GM21360 (cell line): Measurements from ENCODE around the gene CREB3L1.

Source experiments
- ATAC-seq: cut with Tn5 transposase; IDR thresholded peaks from one replicate; pipeline ENCODE4 v1.9.1; 2021; ENCODE audit warnings: mild to moderate bottlenecking, moderate library complexity; ENCODE audit not compliant: unreplicated experiment

CREB3L1 gene

GRCh38 chr11:46321757-46322156 lies 44.3 kb downstream of the CREB3L1 start:
- ATAC-seq, result no peak

- ATAC-seq, result no peak
These were observed 45.3 kb downstream of the CREB3L1 start for GRCh38 chr11:46322759-46323158.

GRCh38 chr11:46326813-46327416 lies 49.5 kb downstream of the CREB3L1 start:
- ATAC-seq, result no peak

- no peak for ATAC-seq
These were observed 50.4 kb downstream of the CREB3L1 start for GRCh38 chr11:46327829-46328228.

- ATAC-seq, result no peak
These were observed 52.7 kb downstream of the CREB3L1 start for GRCh38 chr11:46330154-46330553.

- no peak for ATAC-seq
These were observed 53.3 kb downstream of the CREB3L1 start for GRCh38 chr11:46330563-46331281.

GRCh38 chr11:46331282-46331984 lies 54.0 kb downstream of the CREB3L1 start:
- no peak for ATAC-seq

GRCh38 chr11:46332093-46332567 lies 54.7 kb downstream of the CREB3L1 start:
- ATAC-seq, result no peak

- ATAC-seq, result no peak
These were observed 55.3 kb downstream of the CREB3L1 start for GRCh38 chr11:46332568-46333393.

- ATAC-seq, result no peak
These were observed 56.0 kb downstream of the CREB3L1 start for GRCh38 chr11:46333394-46333947.

GRCh38 chr11:46334211-46334610 lies 56.7 kb downstream of the CREB3L1 start:
- no peak for ATAC-seq

GRCh38 chr11:46335271-46335670 lies 57.8 kb downstream of the CREB3L1 start:
- no peak for ATAC-seq

- ATAC-seq, result no peak
These were observed 58.6 kb downstream of the CREB3L1 start for GRCh38 chr11:46335890-46336562.

- ATAC-seq, result no peak
These were observed 59.2 kb downstream of the CREB3L1 start for GRCh38 chr11:46336563-46337180.

- no peak for ATAC-seq
These were observed 60.3 kb downstream of the CREB3L1 start for GRCh38 chr11:46337626-46338345.

GRCh38 chr11:46338636-46338987 lies 61.1 kb downstream of the CREB3L1 start:
- ATAC-seq, result no peak

- ATAC-seq, result no peak
These were observed 61.7 kb downstream of the CREB3L1 start for GRCh38 chr11:46338988-46339666.

- no peak for ATAC-seq
These were observed 62.4 kb downstream of the CREB3L1 start for GRCh38 chr11:46339816-46340215.

- ATAC-seq, result no peak
These were observed 64.0 kb downstream of the CREB3L1 start for GRCh38 chr11:46341454-46341853.
